ENCODE results near the gene KLHL10. TPM values are rescaled to one million over a fixed set of nuclear protein-coding genes. Genes with fewer than 3 reads are reported as not detected.

The KLHL10 gene
- total RNA-seq, 1 donor from 2014 or later: not detected

GRCh38 chr17:41812381-41813151 lies 25.1 kb upstream of the KLHL10 start, which contains the start of gene FKBP10:
FKBP10 (plus strand) TSS chr17:41813004; CDS start chr17:41813035, 31 bp downstream.
- peak; percentile 81 for DNase-seq (ENCODE audit: low read depth, low spot score)
- Mint-ChIP-seq H3K9me3 (no peaks in the 10 kb centered on the region), H3K4me3 (peak within 1 kb of the TSS; percentile 100), H3K27me3 (ENCODE audit: low read depth) (no peaks in the 10 kb centered on the region), H3K36me3 (ENCODE audit: low read depth) (peaks cover 7% of the 10 kb centered on the region), H3K27ac (ENCODE audit: unreplicated experiment) (peak within 1 kb of the TSS; percentile 98), H3K4me1 (peaks cover 38% of the 10 kb centered on the region)
- TF ChIP-seq, protein P1, sequence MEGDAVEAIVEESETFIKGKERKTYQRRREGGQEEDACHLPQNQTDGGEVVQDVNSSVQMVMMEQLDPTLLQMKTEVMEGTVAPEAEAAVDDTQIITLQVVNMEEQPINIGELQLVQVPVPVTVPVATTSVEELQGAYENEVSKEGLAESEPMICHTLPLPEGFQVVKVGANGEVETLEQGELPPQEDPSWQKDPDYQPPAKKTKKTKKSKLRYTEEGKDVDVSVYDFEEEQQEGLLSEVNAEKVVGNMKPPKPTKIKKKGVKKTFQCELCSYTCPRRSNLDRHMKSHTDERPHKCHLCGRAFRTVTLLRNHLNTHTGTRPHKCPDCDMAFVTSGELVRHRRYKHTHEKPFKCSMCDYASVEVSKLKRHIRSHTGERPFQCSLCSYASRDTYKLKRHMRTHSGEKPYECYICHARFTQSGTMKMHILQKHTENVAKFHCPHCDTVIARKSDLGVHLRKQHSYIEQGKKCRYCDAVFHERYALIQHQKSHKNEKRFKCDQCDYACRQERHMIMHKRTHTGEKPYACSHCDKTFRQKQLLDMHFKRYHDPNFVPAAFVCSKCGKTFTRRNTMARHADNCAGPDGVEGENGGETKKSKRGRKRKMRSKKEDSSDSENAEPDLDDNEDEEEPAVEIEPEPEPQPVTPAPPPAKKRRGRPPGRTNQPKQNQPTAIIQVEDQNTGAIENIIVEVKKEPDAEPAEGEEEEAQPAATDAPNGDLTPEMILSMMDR (conservative IDR thresholded peaks at IDR 0.05): no peak

GRCh38 chr17:41813152-41813680 lies 24.4 kb upstream of the KLHL10 start:
- TF ChIP-seq, protein P1 (conservative IDR thresholded peaks at IDR 0.05): no peak
- H3K4me1 Mint-ChIP-seq: peaks cover 38% of the 10 kb centered on the region
- no peaks in the 10 kb centered on the region for H3K27me3 Mint-ChIP-seq (ENCODE audit: low read depth)
- DNase-seq (ENCODE audit: low read depth, low spot score): no peak
- no peaks in the 10 kb centered on the region for H3K9me3 Mint-ChIP-seq
- H3K4me3 Mint-ChIP-seq: peak overlapping the region; percentile 100
- H3K36me3 Mint-ChIP-seq (ENCODE audit: low read depth): peaks cover 8% of the 10 kb centered on the region
- peak overlapping the region; percentile 98 for H3K27ac Mint-ChIP-seq (ENCODE audit: unreplicated experiment)

- no peak for DNase-seq (ENCODE audit: low read depth, low spot score)
- Mint-ChIP-seq H3K9me3 (no peaks in the 10 kb centered on the region), H3K27ac (ENCODE audit: unreplicated experiment) (peak overlapping the region; percentile 98), H3K27me3 (ENCODE audit: low read depth) (no peaks in the 10 kb centered on the region), H3K4me3 (peak overlapping the region; percentile 100), H3K4me1 (peaks cover 38% of the 10 kb centered on the region), H3K36me3 (ENCODE audit: low read depth) (peaks cover 11% of the 10 kb centered on the region)
- TF ChIP-seq, protein P1 (conservative IDR thresholded peaks at IDR 0.05): no peak
These were observed 23.9 kb upstream of the KLHL10 start for GRCh38 chr17:41813699-41814124.

GRCh38 chr17:41814195-41814594 lies 23.4 kb upstream of the KLHL10 start:
- H3K36me3 Mint-ChIP-seq (ENCODE audit: low read depth): peaks cover 11% of the 10 kb centered on the region
- no peak for DNase-seq (ENCODE audit: low read depth, low spot score)
- TF ChIP-seq, protein P1 (conservative IDR thresholded peaks at IDR 0.05): no peak
- H3K27me3 Mint-ChIP-seq (ENCODE audit: low read depth): no peaks in the 10 kb centered on the region
- H3K9me3 Mint-ChIP-seq: no peaks in the 10 kb centered on the region
- peak overlapping the region; percentile 88 for H3K27ac Mint-ChIP-seq (ENCODE audit: unreplicated experiment)
- H3K4me3 Mint-ChIP-seq: peak overlapping the region; percentile 100
- H3K4me1 Mint-ChIP-seq: peaks cover 38% of the 10 kb centered on the region

DNA sequence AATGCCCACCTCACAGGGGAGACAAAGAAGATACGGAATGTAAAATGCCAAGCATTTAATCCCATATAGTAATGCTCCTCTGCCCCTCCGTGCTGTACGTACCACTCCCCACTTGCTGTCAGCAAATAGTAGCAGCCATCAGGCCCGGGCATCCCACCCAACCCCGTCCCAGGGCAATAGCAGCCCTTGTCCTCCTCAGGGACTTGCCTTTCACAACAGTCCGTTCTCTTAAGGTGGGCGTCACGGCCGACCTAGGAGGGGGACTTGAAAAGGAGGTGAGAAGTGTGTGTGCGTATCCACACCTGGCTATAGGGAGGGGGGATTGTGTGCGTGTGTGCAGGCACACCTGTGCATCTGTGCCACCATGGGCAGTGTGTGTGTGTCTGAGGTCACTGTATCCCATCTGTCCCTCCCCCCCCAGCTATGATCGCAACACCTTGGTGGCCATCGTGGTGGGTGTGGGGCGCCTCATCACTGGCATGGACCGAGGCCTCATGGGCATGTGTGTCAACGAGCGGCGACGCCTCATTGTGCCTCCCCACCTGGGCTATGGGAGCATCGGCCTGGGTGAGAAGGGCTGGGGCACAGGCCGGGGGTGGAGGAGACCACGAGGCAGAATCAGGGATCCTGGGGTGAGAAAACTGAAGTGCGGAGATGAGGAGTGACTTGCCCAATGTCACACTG lies 20.8 kb upstream of the KLHL10 start:
- Mint-ChIP-seq H3K36me3 (ENCODE audit: low read depth) (peaks cover 8% of the 10 kb centered on the region), H3K27ac (ENCODE audit: unreplicated experiment) (peak overlapping the region; percentile 57), H3K4me3 (peak overlapping the region; percentile 66), H3K4me1 (peaks cover 24% of the 10 kb centered on the region), H3K27me3 (ENCODE audit: low read depth) (no peaks in the 10 kb centered on the region), H3K9me3 (no peaks in the 10 kb centered on the region)
- DNase-seq (ENCODE audit: low read depth, low spot score): no peak
- TF ChIP-seq, protein P1 (conservative IDR thresholded peaks at IDR 0.05): no peak
